GM12878 (cell line): ENCODE data around the gene TLE7. TPM values are rescaled to one million over a fixed set of nuclear protein-coding genes. Genes with fewer than 3 reads are reported as not detected.

Source experiments
- ATAC-seq: fragments of 200-7000 bp; cut with Tn5 transposase; 3 replicates; pipeline ENCODE4 v1.9.1; 2020; ENCODE audit warnings: mild to moderate bottlenecking, moderate library complexity
- BruUV-seq: library from RNA; stranded (reverse); fragments of 400-500 nt; replicated peaks from 2 replicates; lab custom pipeline; 2021; lab: Mats Ljungman, UMichigan
- CTCF ChIA-PET: fragments of 300-600 bp; sonication (Branson Sonifier 250); formaldehyde crosslinking; extraction: SDS; loops from one replicate; lab custom pipeline; 2021; ENCODE audit warnings: inconsistent platforms; lab: Yijun Ruan, JAX
- POLR2A ChIA-PET: fragments of 350-600 bp; formaldehyde crosslinking; extraction: SDS; loops from one replicate; lab custom pipeline; 2021; ENCODE audit warnings: inconsistent platforms; lab: Charles Lee
- RAD21 ChIA-PET: fragments of 300-600 bp; sonication (Branson Sonifier 250); formaldehyde crosslinking; loops from one replicate; lab custom pipeline; 2023; ENCODE audit warnings: antibody characterized with exemption; ENCODE audit not compliant: unreplicated experiment; lab: Charles Lee
- SMC1A ChIA-PET: fragments of 300-600 bp; sonication (Branson Sonifier 250); formaldehyde crosslinking; loops from one replicate; lab custom pipeline; 2023; ENCODE audit not compliant: unreplicated experiment, uncharacterized antibody; lab: Charles Lee
- DNase-seq: peaks from one replicate; pipeline ENCODE4 v3.0.0-alpha.2; 2011; ENCODE audit warnings: low read depth, low spot score
- FAIRE-seq: peaks from 3 replicates; lab custom pipeline; 2011; peaks lifted over from hg19 to GRCh38; lab: Jason Lieb, UNC
- H2AFZ ChIP-seq: 2 replicates; pipeline ENCODE4 v1.6.0; 2011; ENCODE audit warnings: low read depth, low read length, control low read depth; ENCODE audit not compliant: control insufficient read depth
- H3K27ac ChIP-seq: 2 replicates; pipeline ENCODE4 v1.5.1; 2011; ENCODE audit warnings: control low read depth; ENCODE audit not compliant: control insufficient read depth, insufficient read depth
- H3K27me3 ChIP-seq, 2 experiments: replicated peaks in 1 of 2; 2 replicates each; pipeline versions ENCODE4 v1.6.0 to v1.6.1; 2011; ENCODE audit warnings: low read length in 1 of 2; ENCODE audit not compliant: control insufficient read depth in 2 of 2, insufficient read depth in 2 of 2
- H3K36me3 ChIP-seq, 2 experiments: 2 replicates each; pipeline ENCODE4 v1.5.1; 2011; ENCODE audit warnings: low read length in 1 of 2; ENCODE audit not compliant: control insufficient read depth in 2 of 2, insufficient read depth in 2 of 2
- H3K4me1 ChIP-seq: 2 replicates; pipeline ENCODE4 v1.6.1; 2011; ENCODE audit warnings: mild to moderate bottlenecking, low read length, moderate library complexity, mixed read lengths; ENCODE audit not compliant: control insufficient read depth, insufficient read depth
- H3K4me2 ChIP-seq: 2 replicates; pipeline ENCODE4 v1.6.0; 2011; ENCODE audit warnings: control low read depth; ENCODE audit not compliant: control insufficient read depth, insufficient read depth
- H3K4me3 ChIP-seq: fragments of 200-600 bp; sonication (generic); 2 replicates; pipeline ENCODE4 v1.5.1; 2016
- H3K79me2 ChIP-seq: 2 replicates; pipeline ENCODE4 v1.6.0; 2011; ENCODE audit warnings: low read length; ENCODE audit not compliant: control insufficient read depth, insufficient read depth
- H3K9ac ChIP-seq: 2 replicates; pipeline ENCODE4 v1.8.0; 2011; ENCODE audit warnings: low read length, control low read depth, mixed read lengths; ENCODE audit not compliant: control insufficient read depth, insufficient read depth
- H3K9me3 ChIP-seq: replicated peaks from 3 replicates; pipeline ENCODE4 v1.5.1; 2011; ENCODE audit warnings: mild to moderate bottlenecking, low read length; ENCODE audit not compliant: control insufficient read depth, insufficient read depth
- H4K20me1 ChIP-seq: 2 replicates; pipeline ENCODE4 v1.6.0; 2011; ENCODE audit not compliant: control insufficient read depth, insufficient read depth
- ATF2 ChIP-seq: IDR thresholded peaks from 2 replicates; pipeline ENCODE4 v1.6.1; 2012; ENCODE audit warnings: low read length, inconsistent platforms
- BCLAF1 ChIP-seq: fragments of 450-650 bp; IDR thresholded peaks from 2 replicates; pipeline ENCODE4 v1.6.1; 2017; ENCODE audit warnings: antibody characterized with exemption, mild to moderate bottlenecking, moderate library complexity
- CTCF ChIP-seq, 3 experiments: IDR thresholded peaks in 2 of 3; conservative IDR thresholded peaks in 1 of 3; 2 replicates each; pipeline ENCODE4 v1.5.1; 2011; ENCODE audit warnings: low read depth in 3 of 3, low read length in 3 of 3, mild to moderate bottlenecking in 3 of 3, control low read depth in 2 of 3, moderate library complexity in 2 of 3, inconsistent platforms in 1 of 3, mixed read lengths in 1 of 3; ENCODE audit not compliant: control insufficient read depth in 2 of 3, insufficient read depth in 1 of 3; ENCODE audit errors: extremely low read depth in 1 of 3
- E2F4 ChIP-seq: IDR thresholded peaks from 2 replicates; pipeline ENCODE4 v1.6.1; 2012; ENCODE audit warnings: low read depth, low read length, improper control_type of control experiment
- HDAC2 ChIP-seq: fragments of 200-600 bp; sonication (generic); IDR thresholded peaks from 2 replicates; pipeline ENCODE4 v1.6.1; 2017
- HDAC6 ChIP-seq: fragments of 200-600 bp; sonication (generic); IDR thresholded peaks from one replicate; pipeline ENCODE4 v1.8.0; 2017; ENCODE audit warnings: antibody characterized with exemption; ENCODE audit not compliant: unreplicated experiment
- IRF5 ChIP-seq: fragments of 450-650 bp; IDR thresholded peaks from 2 replicates; pipeline ENCODE4 v1.6.1; 2017; ENCODE audit warnings: borderline replicate concordance
- LARP7 ChIP-seq: fragments of 450-650 bp; IDR thresholded peaks from 2 replicates; pipeline ENCODE4 v1.6.1; 2017; ENCODE audit warnings: mild to moderate bottlenecking
- MAX ChIP-seq: IDR thresholded peaks from 2 replicates; pipeline ENCODE4 v1.6.1; 2012; ENCODE audit warnings: low read depth, low read length, improper control_type of control experiment
- MYC ChIP-seq: IDR thresholded peaks from 2 replicates; pipeline ENCODE4 v1.6.1; 2011; ENCODE audit warnings: mild to moderate bottlenecking, low read length, moderate library complexity, inconsistent platforms; ENCODE audit not compliant: insufficient read depth, insufficient replicate concordance, insufficient read length, severe bottlenecking
- NR2C1 ChIP-seq: fragments of 450-650 bp; IDR thresholded peaks from 2 replicates; pipeline ENCODE4 v1.6.1; 2017; ENCODE audit warnings: antibody characterized with exemption, mild to moderate bottlenecking, moderate library complexity
- RAD21 ChIP-seq: IDR thresholded peaks from 2 replicates; pipeline ENCODE4 v1.6.1; 2011; ENCODE audit warnings: mild to moderate bottlenecking, low read depth, low read length, moderate library complexity; ENCODE audit not compliant: insufficient read depth
- YY1 ChIP-seq: IDR thresholded peaks from 2 replicates; pipeline ENCODE4 v1.6.1; 2011; ENCODE audit warnings: low read depth, mild to moderate bottlenecking, low read length
- ZNF384 ChIP-seq: IDR thresholded peaks from 2 replicates; pipeline ENCODE4 v1.6.1; 2012; ENCODE audit warnings: low read depth, mild to moderate bottlenecking, low read length, improper control_type of control experiment, borderline replicate concordance
- WGBS: methylation state at CpG from one replicate; pipeline ENCODE4 v1.1.6; 2016; ENCODE audit warnings: low lambda C conversion rate; ENCODE audit not compliant: insufficient replicate concordance, insufficient coverage; ENCODE audit errors: missing lambda C conversion rate; 5-methylcytosine and 5-hydroxymethylcytosine counted together
- in situ Hi-C: fragments of 300-500 bp; cut with MboI; formaldehyde crosslinking; loops from 9 replicates; pipeline ENCODE4 v1.14.3; 2018; ENCODE audit warnings: mixed read lengths
- intact Hi-C: fragments of 100-400 bp; cut with micrococcal nuclease; formaldehyde crosslinking; loops from one replicate; pipeline ENCODE4 v1.14.2; 2022; ENCODE audit not compliant: unreplicated experiment
- polyA plus RNA-seq, 11 experiments: library from polyadenylated mRNA; depleted of rRNA in 4 of 11; unstranded in 6 of 11; stranded (reverse) in 5 of 11; fragments of >200 nt; fragmentation: Nextera tagmentation in 4 of 11; fragmentation: Illumina TruSeq in 1 of 11; extraction: Ambion mirVana in 4 of 11; extraction: Trizol in 1 of 11; gene quantifications; 1 replicate in 1 of 11; 2 replicates in 10 of 11; pipeline versions ENCODE4 v1.2.1 to v1.2.3, GENCODE V29; 2011 to 2016; ENCODE audit warnings: inconsistent platforms in 2 of 11, missing spikeins in 2 of 11, low read depth in 1 of 11
- total RNA-seq, 4 experiments: library from RNA; depleted of rRNA in 3 of 4; stranded (reverse); fragments of >200 nt in 3 of 4; fragmentation: Illumina TruSeq in 1 of 4; extraction: Trizol in 1 of 4; gene quantifications; 2 replicates each; pipeline versions ENCODE4 v1.2.1 to v1.2.3, GENCODE V29; 2013 to 2021

TLE7 gene
- total and polyA plus RNA-seq, 10 of the 15 experiments (the other 5 are each of a cell fraction or from before 2014, with no cell fraction given): not detected

GRCh38 chr16:71431991-71432390 lies 9.9 kb downstream of the TLE7 start (continued):
- TF ChIP-seq HDAC2: no peak
- TF ChIP-seq CTCF (IDR thresholded peaks at IDR 0.05 in 2 of 3, conservative IDR thresholded peaks at IDR 0.05 in 1 of 3; ENCODE audit: control insufficient read depth in 2 of 3, extremely low read depth in 1 of 3, insufficient read depth in 1 of 3, low read depth in 3 of 3, low read length in 3 of 3): no peak
- no peak for TF ChIP-seq E2F4
- no peak for TF ChIP-seq ATF2
- TF ChIP-seq IRF5: no peak

- ChIA-PET POLR2A (no interaction called here), CTCF (no interaction called here), RAD21 (no interaction called here), SMC1A (no interaction called here)
- Histone ChIP-seq H3K27ac (no peak overlapping the region), H3K27me3 (no peaks in the 10 kb centered on the region), H3K36me3 (no peaks in the 10 kb centered on the region), H3K4me1 (no peaks in the 10 kb centered on the region), H3K9me3 (no peaks in the 10 kb centered on the region), H3K4me3 (no peak overlapping the region), H2AFZ (no peak overlapping the region), H3K79me2 (no peaks in the 10 kb centered on the region), H3K4me2 (no peak overlapping the region), H3K9ac (no peak overlapping the region), H4K20me1 (peaks cover 3% of the 10 kb centered on the region; the same call in 1 of the 2 replicates)
- no peak for ATAC-seq
- no peak for FAIRE-seq
- in situ Hi-C loops: no loop called here
- DNase-seq: no peak
- intact Hi-C loops: no loop called here
- WGBS: 51% methylated on average over 14 of the region's 14 CpGs
- no TSS peak for BruUV-seq
- TF ChIP-seq NR2C1 (no peak), YY1 (no peak), MYC (no peak), MAX (no peak), RAD21 (no peak), BCLAF1 (no peak), LARP7 (no peak), ZNF384 (no peak), HDAC6 (no peak)
These were observed 10.7 kb downstream of the TLE7 start for GRCh38 chr16:71431176-71431575.
